SK-N-SH (cell line): Measurements from ENCODE around the gene PTGDS. TPM values are rescaled to one million over a fixed set of nuclear protein-coding genes. Genes with fewer than 3 reads are reported as not detected.

Experiments used
- CTCF ChIA-PET: fragments of 300-600, 350-600 bp; formaldehyde crosslinking; extraction: SDS; loops from one replicate; lab custom pipeline; 2021; lab: Yijun Ruan, JAX
- POLR2A ChIA-PET: fragments of 350-600 bp; sonication (Branson Sonifier 250); formaldehyde crosslinking; extraction: SDS; loops from one replicate; lab custom pipeline; 2020; ENCODE audit warnings: antibody characterized with exemption, inconsistent platforms; lab: Yijun Ruan, JAX
- DNase-seq: peaks from one replicate; pipeline ENCODE4 v3.0.0; 2012
- H2AFZ ChIP-seq: fragments of 200-600 bp; sonication (generic); 2 replicates; pipeline ENCODE4 v1.8.1; 2016; ENCODE audit warnings: antibody characterized with exemption, mild to moderate bottlenecking, low read depth
- H3F3A ChIP-seq: fragments of 200-600 bp; sonication (generic); replicated peaks from 2 replicates; pipeline ENCODE3; 2016; ENCODE audit warnings: antibody characterized with exemption, mild to moderate bottlenecking; ENCODE audit not compliant: insufficient read depth
- H3K27ac ChIP-seq, 2 experiments: fragments of 200-500 bp in 1 of 2; fragments of 200-600 bp in 1 of 2; sonication (Bioruptor generic) in 1 of 2; sonication (generic), shearing (Covaris generic) in 1 of 2; 2 replicates each; pipeline versions ENCODE4 v1.5.1 to v1.6.1; 2014 to 2016; ENCODE audit warnings: low read depth in 2 of 2, inconsistent platforms in 1 of 2, low read length in 1 of 2, mild to moderate bottlenecking in 1 of 2, mixed read lengths in 1 of 2
- H3K27me3 ChIP-seq: fragments of 200-600 bp; sonication (generic), shearing (Covaris generic); 2 replicates; pipeline ENCODE4 v1.6.1; 2016; ENCODE audit warnings: mixed run types; ENCODE audit not compliant: insufficient read depth
- H3K36me3 ChIP-seq, 2 experiments: fragments of 200-500 bp in 1 of 2; fragments of 200-600 bp in 1 of 2; sonication (Bioruptor generic) in 1 of 2; sonication (generic) in 1 of 2; replicated peaks in 1 of 2; 2 replicates each; pipeline versions ENCODE3 to v1.5.1; 2014 to 2016; ENCODE audit warnings: low read length in 1 of 2, mild to moderate bottlenecking in 1 of 2; ENCODE audit not compliant: insufficient read depth in 2 of 2, control insufficient read depth in 1 of 2
- H3K4me1 ChIP-seq, 2 experiments: fragments of 200-500 bp in 1 of 2; fragments of 200-600 bp in 1 of 2; sonication (Bioruptor generic) in 1 of 2; sonication (generic), shearing (Covaris generic) in 1 of 2; 2 replicates each; pipeline versions ENCODE4 v1.5.1 to v1.6.1; 2014 to 2016; ENCODE audit warnings: low read depth in 1 of 2, low read length in 1 of 2, mixed run types in 1 of 2; ENCODE audit not compliant: insufficient read depth in 2 of 2, control insufficient read depth in 1 of 2
- H3K4me2 ChIP-seq: fragments of 200-600 bp; sonication (generic), shearing (Covaris generic); 2 replicates; pipeline ENCODE4 v1.6.1; 2017; ENCODE audit warnings: mixed run types
- H3K4me3 ChIP-seq, 2 experiments: fragments of 200-500 bp in 1 of 2; fragments of 200-600 bp in 1 of 2; sonication (Bioruptor generic) in 1 of 2; sonication (generic), shearing (Covaris generic) in 1 of 2; 2 replicates each; pipeline versions ENCODE4 v1.5.1 to v1.8.1; 2014 to 2016; ENCODE audit warnings: low read depth in 2 of 2, inconsistent platforms in 1 of 2, low read length in 1 of 2, mild to moderate bottlenecking in 1 of 2, mixed read lengths in 1 of 2, moderate library complexity in 1 of 2
- H3K79me2 ChIP-seq: fragments of 200-600 bp; sonication (generic); 2 replicates; pipeline ENCODE4 v1.8.1; 2017; ENCODE audit warnings: mild to moderate bottlenecking; ENCODE audit not compliant: insufficient read depth
- H3K9ac ChIP-seq: fragments of 200-600 bp; sonication (generic); 2 replicates; pipeline ENCODE4 v1.6.1; 2017; ENCODE audit warnings: mixed run types
- H3K9me2 ChIP-seq: fragments of 200-600 bp; sonication (generic); 2 replicates; pipeline ENCODE4 v1.6.1; 2017; ENCODE audit warnings: mixed run types
- H3K9me3 ChIP-seq: fragments of 200-600 bp; sonication (generic); 2 replicates; pipeline ENCODE4 v1.6.1; 2017; ENCODE audit warnings: mixed run types, mild to moderate bottlenecking, moderate library complexity
- H4K20me1 ChIP-seq: fragments of 200-600 bp; sonication (generic); 2 replicates; pipeline ENCODE4 v1.6.1; 2017; ENCODE audit warnings: mild to moderate bottlenecking, mixed run types; ENCODE audit not compliant: insufficient read depth
- FOSL2 ChIP-seq: IDR thresholded peaks from 2 replicates; pipeline ENCODE4 v1.4.0; 2012; ENCODE audit warnings: low read depth, mild to moderate bottlenecking, moderate library complexity, borderline replicate concordance
- GATA2 ChIP-seq: sonication (generic); formaldehyde crosslinking; IDR thresholded peaks from 2 replicates; pipeline ENCODE4 v1.5.0; 2020; ENCODE audit warnings: mild to moderate bottlenecking, missing genetic modification reagents
- JUND ChIP-seq: IDR thresholded peaks from 2 replicates; pipeline ENCODE4 v1.4.0; 2012
- MEF2A ChIP-seq: IDR thresholded peaks from 2 replicates; pipeline ENCODE4 v1.4.0; 2012; ENCODE audit warnings: low read depth, borderline replicate concordance
- TAF1 ChIP-seq: IDR thresholded peaks from 2 replicates; pipeline ENCODE4 v1.6.1; 2012; ENCODE audit warnings: low read depth, mild to moderate bottlenecking, low read length, moderate library complexity, borderline replicate concordance
- YY1 ChIP-seq: IDR thresholded peaks from 2 replicates; pipeline ENCODE4 v1.4.0; 2012; ENCODE audit warnings: low read depth, mild to moderate bottlenecking
- WGBS: methylation state at CpG from one replicate; pipeline ENCODE4 v1.1.6; 2017; ENCODE audit warnings: low lambda C conversion rate; 5-methylcytosine and 5-hydroxymethylcytosine counted together
- polyA plus RNA-seq, 3 experiments: library from polyadenylated mRNA; depleted of rRNA; stranded (reverse); fragments of >200 nt; gene quantifications; 2 replicates each; pipeline ENCODE4 v1.2.3, GENCODE V29; 2012
- TF ChIP-seq, protein P1 (sequence below): fragments of 150-350 bp; IDR thresholded peaks from 2 replicates; pipeline ENCODE4 v1.6.1; 2016; ENCODE audit warnings: mild to moderate bottlenecking, low read depth, low read length
- TF ChIP-seq, protein P2 (sequence below): IDR thresholded peaks from 2 replicates; pipeline ENCODE4 v1.4.0; 2012; ENCODE audit warnings: low read depth, borderline replicate concordance
- TF ChIP-seq, protein P3 (sequence below): fragments of 200-600 bp; sonication (generic); IDR thresholded peaks from 2 replicates; pipeline ENCODE4 v1.6.1; 2017; ENCODE audit warnings: antibody characterized with exemption, mild to moderate bottlenecking, moderate library complexity
- TF ChIP-seq, protein P4 (sequence below): IDR thresholded peaks from 2 replicates; pipeline ENCODE4 v1.6.1; 2012; ENCODE audit warnings: mild to moderate bottlenecking, low read depth, low read length, moderate library complexity

The PTGDS gene
- polyA plus RNA-seq, 1 of the 3 experiments (the other 2 are of a cell fraction), result not detected

DNA sequence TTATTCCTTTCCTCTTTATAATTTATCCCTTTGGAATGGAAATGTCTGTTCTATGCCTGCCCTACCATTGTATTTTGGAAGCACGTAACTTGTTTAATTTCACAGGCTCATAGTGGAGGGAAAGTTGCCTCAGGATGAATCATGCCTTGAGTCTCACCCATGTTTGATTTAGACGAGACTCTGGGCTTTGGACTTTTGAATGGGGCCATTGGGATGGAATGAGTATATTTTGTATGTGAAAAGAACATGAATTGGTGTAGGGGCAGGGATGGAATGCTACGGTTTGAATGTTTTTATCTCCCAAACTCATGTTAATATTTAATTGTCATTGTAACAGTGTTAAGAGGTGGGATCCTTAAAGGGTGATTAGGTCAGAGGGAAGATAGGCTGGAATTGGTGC, 43.0 kb upstream of the PTGDS start (continued):
- TF ChIP-seq, protein P1, sequence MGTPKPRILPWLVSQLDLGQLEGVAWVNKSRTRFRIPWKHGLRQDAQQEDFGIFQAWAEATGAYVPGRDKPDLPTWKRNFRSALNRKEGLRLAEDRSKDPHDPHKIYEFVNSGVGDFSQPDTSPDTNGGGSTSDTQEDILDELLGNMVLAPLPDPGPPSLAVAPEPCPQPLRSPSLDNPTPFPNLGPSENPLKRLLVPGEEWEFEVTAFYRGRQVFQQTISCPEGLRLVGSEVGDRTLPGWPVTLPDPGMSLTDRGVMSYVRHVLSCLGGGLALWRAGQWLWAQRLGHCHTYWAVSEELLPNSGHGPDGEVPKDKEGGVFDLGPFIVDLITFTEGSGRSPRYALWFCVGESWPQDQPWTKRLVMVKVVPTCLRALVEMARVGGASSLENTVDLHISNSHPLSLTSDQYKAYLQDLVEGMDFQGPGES, result no peak
- TF ChIP-seq YY1, result no peak
- TF ChIP-seq, protein P2, sequence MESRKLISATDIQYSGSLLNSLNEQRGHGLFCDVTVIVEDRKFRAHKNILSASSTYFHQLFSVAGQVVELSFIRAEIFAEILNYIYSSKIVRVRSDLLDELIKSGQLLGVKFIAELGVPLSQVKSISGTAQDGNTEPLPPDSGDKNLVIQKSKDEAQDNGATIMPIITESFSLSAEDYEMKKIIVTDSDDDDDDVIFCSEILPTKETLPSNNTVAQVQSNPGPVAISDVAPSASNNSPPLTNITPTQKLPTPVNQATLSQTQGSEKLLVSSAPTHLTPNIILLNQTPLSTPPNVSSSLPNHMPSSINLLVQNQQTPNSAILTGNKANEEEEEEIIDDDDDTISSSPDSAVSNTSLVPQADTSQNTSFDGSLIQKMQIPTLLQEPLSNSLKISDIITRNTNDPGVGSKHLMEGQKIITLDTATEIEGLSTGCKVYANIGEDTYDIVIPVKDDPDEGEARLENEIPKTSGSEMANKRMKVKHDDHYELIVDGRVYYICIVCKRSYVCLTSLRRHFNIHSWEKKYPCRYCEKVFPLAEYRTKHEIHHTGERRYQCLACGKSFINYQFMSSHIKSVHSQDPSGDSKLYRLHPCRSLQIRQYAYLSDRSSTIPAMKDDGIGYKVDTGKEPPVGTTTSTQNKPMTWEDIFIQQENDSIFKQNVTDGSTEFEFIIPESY, result no peak
- TF ChIP-seq JUND, result no peak
- TF ChIP-seq, protein P3, sequence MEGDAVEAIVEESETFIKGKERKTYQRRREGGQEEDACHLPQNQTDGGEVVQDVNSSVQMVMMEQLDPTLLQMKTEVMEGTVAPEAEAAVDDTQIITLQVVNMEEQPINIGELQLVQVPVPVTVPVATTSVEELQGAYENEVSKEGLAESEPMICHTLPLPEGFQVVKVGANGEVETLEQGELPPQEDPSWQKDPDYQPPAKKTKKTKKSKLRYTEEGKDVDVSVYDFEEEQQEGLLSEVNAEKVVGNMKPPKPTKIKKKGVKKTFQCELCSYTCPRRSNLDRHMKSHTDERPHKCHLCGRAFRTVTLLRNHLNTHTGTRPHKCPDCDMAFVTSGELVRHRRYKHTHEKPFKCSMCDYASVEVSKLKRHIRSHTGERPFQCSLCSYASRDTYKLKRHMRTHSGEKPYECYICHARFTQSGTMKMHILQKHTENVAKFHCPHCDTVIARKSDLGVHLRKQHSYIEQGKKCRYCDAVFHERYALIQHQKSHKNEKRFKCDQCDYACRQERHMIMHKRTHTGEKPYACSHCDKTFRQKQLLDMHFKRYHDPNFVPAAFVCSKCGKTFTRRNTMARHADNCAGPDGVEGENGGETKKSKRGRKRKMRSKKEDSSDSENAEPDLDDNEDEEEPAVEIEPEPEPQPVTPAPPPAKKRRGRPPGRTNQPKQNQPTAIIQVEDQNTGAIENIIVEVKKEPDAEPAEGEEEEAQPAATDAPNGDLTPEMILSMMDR, result no peak
- TF ChIP-seq MEF2A, result no peak
- TF ChIP-seq, all 33 proteins: peak for 0

DNA sequence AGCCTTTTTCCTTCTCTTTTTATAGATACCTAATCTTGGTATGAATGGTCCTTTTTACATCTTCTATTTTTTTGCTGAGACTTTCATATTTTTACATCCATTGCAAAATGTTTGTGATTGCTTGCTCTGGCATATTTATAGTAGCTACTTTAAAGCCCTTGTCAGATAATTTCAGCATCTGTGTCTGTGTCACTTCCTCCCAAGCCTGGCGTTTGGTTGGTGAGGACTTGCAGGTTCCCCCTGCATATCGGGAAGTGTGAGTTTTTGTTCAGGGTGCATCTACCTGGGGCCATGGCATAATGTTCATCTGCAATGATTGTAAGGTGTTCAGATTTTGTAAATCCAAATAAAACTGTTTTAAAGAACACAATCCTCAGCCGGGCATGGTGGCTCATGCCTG, 41.7 kb upstream of the PTGDS start:
- ChIA-PET CTCF (no interaction called here), POLR2A (no interaction called here)
- no peaks in the 10 kb centered on the region for H4K20me1 ChIP-seq
- DNase-seq, result no peak
- no peaks in the 10 kb centered on the region for H3K4me1 ChIP-seq
- no peak overlapping the region for H3K9ac ChIP-seq
- H3K4me2 ChIP-seq, result no peak overlapping the region
- no peak overlapping the region for H3K4me3 ChIP-seq
- H3F3A ChIP-seq, result peaks cover 14% of the 10 kb centered on the region
- H2AFZ ChIP-seq, result no peak overlapping the region
- no peaks in the 10 kb centered on the region for H3K27me3 ChIP-seq
- TF ChIP-seq TAF1 (no peak), GATA2 (CRISPR knock-in tag) (no peak), FOSL2 (no peak)
- TF ChIP-seq, protein P4, sequence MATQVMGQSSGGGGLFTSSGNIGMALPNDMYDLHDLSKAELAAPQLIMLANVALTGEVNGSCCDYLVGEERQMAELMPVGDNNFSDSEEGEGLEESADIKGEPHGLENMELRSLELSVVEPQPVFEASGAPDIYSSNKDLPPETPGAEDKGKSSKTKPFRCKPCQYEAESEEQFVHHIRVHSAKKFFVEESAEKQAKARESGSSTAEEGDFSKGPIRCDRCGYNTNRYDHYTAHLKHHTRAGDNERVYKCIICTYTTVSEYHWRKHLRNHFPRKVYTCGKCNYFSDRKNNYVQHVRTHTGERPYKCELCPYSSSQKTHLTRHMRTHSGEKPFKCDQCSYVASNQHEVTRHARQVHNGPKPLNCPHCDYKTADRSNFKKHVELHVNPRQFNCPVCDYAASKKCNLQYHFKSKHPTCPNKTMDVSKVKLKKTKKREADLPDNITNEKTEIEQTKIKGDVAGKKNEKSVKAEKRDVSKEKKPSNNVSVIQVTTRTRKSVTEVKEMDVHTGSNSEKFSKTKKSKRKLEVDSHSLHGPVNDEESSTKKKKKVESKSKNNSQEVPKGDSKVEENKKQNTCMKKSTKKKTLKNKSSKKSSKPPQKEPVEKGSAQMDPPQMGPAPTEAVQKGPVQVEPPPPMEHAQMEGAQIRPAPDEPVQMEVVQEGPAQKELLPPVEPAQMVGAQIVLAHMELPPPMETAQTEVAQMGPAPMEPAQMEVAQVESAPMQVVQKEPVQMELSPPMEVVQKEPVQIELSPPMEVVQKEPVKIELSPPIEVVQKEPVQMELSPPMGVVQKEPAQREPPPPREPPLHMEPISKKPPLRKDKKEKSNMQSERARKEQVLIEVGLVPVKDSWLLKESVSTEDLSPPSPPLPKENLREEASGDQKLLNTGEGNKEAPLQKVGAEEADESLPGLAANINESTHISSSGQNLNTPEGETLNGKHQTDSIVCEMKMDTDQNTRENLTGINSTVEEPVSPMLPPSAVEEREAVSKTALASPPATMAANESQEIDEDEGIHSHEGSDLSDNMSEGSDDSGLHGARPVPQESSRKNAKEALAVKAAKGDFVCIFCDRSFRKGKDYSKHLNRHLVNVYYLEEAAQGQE, result no peak
- H3K27ac ChIP-seq, result no peak overlapping the region
- H3K9me2 ChIP-seq, result no peaks in the 10 kb centered on the region
- WGBS, result 96% methylated on average over 3 of the region's 3 CpGs
- peaks cover 15 to 27% of the 10 kb centered on the region in 2 experiments for H3K36me3 ChIP-seq
- no peaks in the 10 kb centered on the region for H3K9me3 ChIP-seq
- no peaks in the 10 kb centered on the region for H3K79me2 ChIP-seq
